Hepatocyte (in vitro differentiated cells): Measurements from ENCODE around the gene LMAN2. TPM values are rescaled to one million over a fixed set of nuclear protein-coding genes. Genes with fewer than 3 reads are reported as not detected.
A peak's percentile ranks its signal among the peaks of the same experiment; 100 is the strongest.

Experiments
- DNase-seq: peaks from one replicate; pipeline ENCODE4 v3.0.0-alpha.2; 2016; ENCODE audit warnings: low spot score
- H2AFZ ChIP-seq: fragments of 200-600 bp; sonication (generic); 2 replicates; pipeline ENCODE4 v1.6.0; 2016; ENCODE audit warnings: antibody characterized with exemption, mild to moderate bottlenecking
- H3K27ac ChIP-seq: fragments of 200-600 bp; sonication (generic); 2 replicates; pipeline ENCODE4 v1.5.1; 2016; ENCODE audit warnings: mild to moderate bottlenecking
- H3K27me3 ChIP-seq: fragments of 200-600 bp; sonication (generic); 2 replicates; pipeline ENCODE4 v1.6.1; 2016
- H3K36me3 ChIP-seq: fragments of 200-600 bp; sonication (generic); replicated peaks from 2 replicates; pipeline ENCODE4 v1.5.1; 2016; ENCODE audit warnings: low read depth; ENCODE audit not compliant: insufficient read depth
- H3K4me1 ChIP-seq: fragments of 200-600 bp; sonication (generic); 2 replicates; pipeline ENCODE4 v1.5.1; 2016; ENCODE audit warnings: mild to moderate bottlenecking, moderate library complexity; ENCODE audit not compliant: insufficient read depth
- H3K4me2 ChIP-seq: fragments of 200-600 bp; sonication (generic); 2 replicates; pipeline ENCODE4 v1.6.0; 2016
- H3K4me3 ChIP-seq: fragments of 200-600 bp; sonication (generic); 2 replicates; pipeline ENCODE4 v1.5.1; 2016; ENCODE audit warnings: mild to moderate bottlenecking
- H3K79me2 ChIP-seq: fragments of 200-600 bp; sonication (generic); 2 replicates; pipeline ENCODE4 v1.6.0; 2017; ENCODE audit warnings: mild to moderate bottlenecking
- H3K9me2 ChIP-seq: fragments of 200-600 bp; sonication (generic); replicated peaks from 2 replicates; pipeline ENCODE4 v1.6.0; 2017; ENCODE audit warnings: mild to moderate bottlenecking; ENCODE audit not compliant: insufficient read depth
- H3K9me3 ChIP-seq: fragments of 200-600 bp; sonication (generic); 2 replicates; pipeline ENCODE4 v1.5.1; 2016; ENCODE audit warnings: low read depth, mild to moderate bottlenecking
- H4K20me1 ChIP-seq: fragments of 200-600 bp; sonication (generic); 2 replicates; pipeline ENCODE4 v1.6.0; 2016; ENCODE audit warnings: mild to moderate bottlenecking; ENCODE audit not compliant: insufficient read depth, poor library complexity, severe bottlenecking
- CTCF ChIP-seq: fragments of 200-600 bp; sonication (generic); IDR thresholded peaks from 2 replicates; pipeline ENCODE4 v1.5.1; 2016; ENCODE audit warnings: antibody characterized with exemption, mild to moderate bottlenecking; ENCODE audit not compliant: poor library complexity
- EZH2 ChIP-seq: fragments of 200-600 bp; sonication (generic); IDR thresholded peaks from 2 replicates; pipeline ENCODE4 v1.6.1; 2016; ENCODE audit warnings: antibody characterized with exemption, mild to moderate bottlenecking, borderline replicate concordance
- EZH2phosphoT487 ChIP-seq: fragments of 200-600 bp; sonication (generic); IDR thresholded peaks from one replicate; pipeline ENCODE4 v1.6.1; 2018; ENCODE audit warnings: antibody characterized with exemption, mild to moderate bottlenecking, low read depth, moderate library complexity; ENCODE audit not compliant: unreplicated experiment, severe bottlenecking
- WGBS: methylation state at CpG from one replicate; pipeline ENCODE4 v1.1.6; 2016; ENCODE audit warnings: low lambda C conversion rate; ENCODE audit errors: missing lambda C conversion rate; 5-methylcytosine and 5-hydroxymethylcytosine counted together
- polyA plus RNA-seq: library from polyadenylated mRNA; unstranded; fragments of >200 nt; fragmentation: Nextera tagmentation; extraction: Ambion mirVana; gene quantifications from 2 replicates; pipeline ENCODE4 v1.2.1, GENCODE V29; 2016
- total RNA-seq: library from RNA; depleted of rRNA; stranded (reverse); fragments of >200 nt; gene quantifications from 2 replicates; pipeline ENCODE4 v1.2.3, GENCODE V29; 2014

LMAN2 gene
- total and polyA plus RNA-seq, 2 experiments from 2014 or later: 357 to 391 TPM

- no peak for DNase-seq
- Histone ChIP-seq H3K79me2 (peaks cover 5% of the 10 kb centered on the region), H3K36me3 (no peaks in the 10 kb centered on the region), H3K27me3 (no peaks in the 10 kb centered on the region), H3K4me1 (peaks cover 21% of the 10 kb centered on the region), H3K4me2 (peak overlapping the region; percentile 92), H3K4me3 (no peak overlapping the region), H2AFZ (no peak overlapping the region), H4K20me1 (no peaks in the 10 kb centered on the region), H3K9me3 (no peaks in the 10 kb centered on the region), H3K27ac (no peak overlapping the region), H3K9me2 (no peaks in the 10 kb centered on the region)
- 92% methylated on average over 29 of the region's 29 CpGs for WGBS
- TF ChIP-seq EZH2: no peak
- TF ChIP-seq EZH2phosphoT487: no peak
- no peak for TF ChIP-seq CTCF
Measured at GRCh38 chr5:177367981-177368868, 16.8 kb upstream of the LMAN2 start.

- no peak for TF ChIP-seq CTCF
- no peak for TF ChIP-seq EZH2
- no peak for TF ChIP-seq EZH2phosphoT487
- Histone ChIP-seq H2AFZ (peak overlapping the region; percentile 66), H3K79me2 (peaks cover 5% of the 10 kb centered on the region), H4K20me1 (no peaks in the 10 kb centered on the region), H3K9me2 (no peaks in the 10 kb centered on the region), H3K4me2 (peak overlapping the region; percentile 92), H3K4me1 (peaks cover 28% of the 10 kb centered on the region), H3K27me3 (no peaks in the 10 kb centered on the region), H3K27ac (peak overlapping the region; percentile 8), H3K9me3 (no peaks in the 10 kb centered on the region), H3K36me3 (no peaks in the 10 kb centered on the region), H3K4me3 (no peak overlapping the region)
- no peak for DNase-seq
- WGBS: 41% methylated on average over 40 of the region's 46 CpGs
Measured at GRCh38 chr5:177367323-177367848, 15.9 kb upstream of the LMAN2 start.

GRCh38 chr5:177366528-177367322, 15.3 kb upstream of the LMAN2 start:
- H3K4me1 ChIP-seq: peaks cover 29% of the 10 kb centered on the region
- H2AFZ ChIP-seq: peak overlapping the region; percentile 91
- H3K27me3 ChIP-seq: no peaks in the 10 kb centered on the region
- H3K9me2 ChIP-seq: no peaks in the 10 kb centered on the region
- TF ChIP-seq CTCF (no peak), EZH2 (no peak), EZH2phosphoT487 (no peak)
- H3K27ac ChIP-seq: peak overlapping the region; percentile 99
- peak overlapping the region; percentile 92 for H3K4me2 ChIP-seq
- peak; percentile 97 for DNase-seq
- 6% methylated on average over 27 of the region's 36 CpGs for WGBS
- H3K79me2 ChIP-seq: peaks cover 5% of the 10 kb centered on the region
- no peaks in the 10 kb centered on the region for H3K9me3 ChIP-seq
- peak overlapping the region; percentile 31 for H3K4me3 ChIP-seq
- no peaks in the 10 kb centered on the region for H3K36me3 ChIP-seq
- no peaks in the 10 kb centered on the region for H4K20me1 ChIP-seq
